ENCODE data around the gene TNFAIP8L3. TPM values are rescaled to one million over a fixed set of nuclear protein-coding genes. Genes with fewer than 3 reads are reported as not detected.

Gene TNFAIP8L3
- total RNA-seq, 1 experiment from 2014 or later = 0.20 TPM

GRCh38 chr15:51093488-51093838 is 1.2 kb downstream of the TNFAIP8L3 start:
- H3K4me1 ChIP-seq (replicated peaks; ENCODE audit: insufficient read depth) = no peaks in the 10 kb centered on the region
- H4K20me1 ChIP-seq (ENCODE audit: insufficient read depth) = no peaks in the 10 kb centered on the region
- no peaks in the 10 kb centered on the region for H3K9me2 ChIP-seq (ENCODE audit: insufficient read depth)
- H3F3A ChIP-seq (ENCODE audit: insufficient read depth, low read depth) = no peaks in the 10 kb centered on the region
- H3K27me3 ChIP-seq (ENCODE audit: insufficient read depth, low read depth) = peaks cover 27% of the 10 kb centered on the region
- no peak for TF ChIP-seq EZH2 (IDR thresholded peaks at IDR 0.05; ENCODE audit: low read depth)
- TF ChIP-seq, protein P1, sequence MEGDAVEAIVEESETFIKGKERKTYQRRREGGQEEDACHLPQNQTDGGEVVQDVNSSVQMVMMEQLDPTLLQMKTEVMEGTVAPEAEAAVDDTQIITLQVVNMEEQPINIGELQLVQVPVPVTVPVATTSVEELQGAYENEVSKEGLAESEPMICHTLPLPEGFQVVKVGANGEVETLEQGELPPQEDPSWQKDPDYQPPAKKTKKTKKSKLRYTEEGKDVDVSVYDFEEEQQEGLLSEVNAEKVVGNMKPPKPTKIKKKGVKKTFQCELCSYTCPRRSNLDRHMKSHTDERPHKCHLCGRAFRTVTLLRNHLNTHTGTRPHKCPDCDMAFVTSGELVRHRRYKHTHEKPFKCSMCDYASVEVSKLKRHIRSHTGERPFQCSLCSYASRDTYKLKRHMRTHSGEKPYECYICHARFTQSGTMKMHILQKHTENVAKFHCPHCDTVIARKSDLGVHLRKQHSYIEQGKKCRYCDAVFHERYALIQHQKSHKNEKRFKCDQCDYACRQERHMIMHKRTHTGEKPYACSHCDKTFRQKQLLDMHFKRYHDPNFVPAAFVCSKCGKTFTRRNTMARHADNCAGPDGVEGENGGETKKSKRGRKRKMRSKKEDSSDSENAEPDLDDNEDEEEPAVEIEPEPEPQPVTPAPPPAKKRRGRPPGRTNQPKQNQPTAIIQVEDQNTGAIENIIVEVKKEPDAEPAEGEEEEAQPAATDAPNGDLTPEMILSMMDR (conservative IDR thresholded peaks at IDR 0.05) = no peak
- no peak overlapping the region for H3K27ac ChIP-seq
- H3K36me3 ChIP-seq (ENCODE audit: low read depth) = no peaks in the 10 kb centered on the region
- POLR2A ChIA-PET (ENCODE audit: unreplicated experiment) = no interaction called here
- CTCF ChIA-PET = no interaction called here
- intact Hi-C loops (cut with micrococcal nuclease; ENCODE audit: unreplicated experiment) = no loop called here
- H2AFZ ChIP-seq = no peak overlapping the region
- DNase-seq = no peak
- H3K79me2 ChIP-seq (ENCODE audit: low read depth) = no peaks in the 10 kb centered on the region
- no peak overlapping the region for H3K4me2 ChIP-seq
- no TSS peak for BruUV-seq (replicated peaks)
- H3K9me3 ChIP-seq (ENCODE audit: insufficient read depth, low read depth) = no peaks in the 10 kb centered on the region
- no peak overlapping the region for H3K4me3 ChIP-seq

GRCh38 chr15:51092480-51093040 is 2.1 kb downstream of the TNFAIP8L3 start:
- Histone ChIP-seq H3K4me2 (no peak overlapping the region), H3K9me3 (ENCODE audit: insufficient read depth, low read depth) (no peaks in the 10 kb centered on the region), H3K9me2 (ENCODE audit: insufficient read depth) (no peaks in the 10 kb centered on the region), H3K27me3 (ENCODE audit: insufficient read depth, low read depth) (peaks cover 24% of the 10 kb centered on the region), H3K36me3 (ENCODE audit: low read depth) (no peaks in the 10 kb centered on the region), H2AFZ (no peak overlapping the region), H3K4me3 (no peak overlapping the region), H3K27ac (no peak overlapping the region), H3F3A (ENCODE audit: insufficient read depth, low read depth) (no peaks in the 10 kb centered on the region), H4K20me1 (ENCODE audit: insufficient read depth) (no peaks in the 10 kb centered on the region), H3K4me1 (replicated peaks; ENCODE audit: insufficient read depth) (no peaks in the 10 kb centered on the region), H3K79me2 (ENCODE audit: low read depth) (no peaks in the 10 kb centered on the region)
- BruUV-seq (replicated peaks) = no TSS peak
- no peak for DNase-seq
- POLR2A ChIA-PET (ENCODE audit: unreplicated experiment) = no interaction called here
- intact Hi-C loops (cut with micrococcal nuclease; ENCODE audit: unreplicated experiment) = no loop called here
- CTCF ChIA-PET = no interaction called here
- TF ChIP-seq, protein P1 (conservative IDR thresholded peaks at IDR 0.05) = no peak
- no peak for TF ChIP-seq EZH2 (IDR thresholded peaks at IDR 0.05; ENCODE audit: low read depth)

DNA sequence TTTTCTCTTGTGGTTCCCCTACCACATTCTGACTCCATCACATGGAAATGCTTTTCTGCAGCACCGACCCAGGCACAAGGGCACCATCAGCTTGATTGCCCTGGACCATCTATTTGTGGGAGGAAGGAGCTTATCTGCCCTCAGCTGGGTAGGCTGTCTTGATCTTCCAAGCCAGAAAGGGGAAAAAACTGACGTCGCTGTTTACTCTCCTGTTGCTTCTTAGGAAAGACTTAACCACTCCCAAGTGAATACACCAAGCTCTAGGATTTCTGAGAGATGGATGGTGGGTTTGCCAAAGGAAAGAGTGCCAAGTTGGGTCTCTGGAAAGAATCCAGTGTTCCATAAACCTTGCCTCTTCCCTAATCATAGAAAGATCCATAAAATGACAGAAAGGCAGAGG is 4.0 kb downstream of the TNFAIP8L3 start:
- H3K9me2 ChIP-seq (ENCODE audit: insufficient read depth) = no peaks in the 10 kb centered on the region
- DNase-seq = no peak
- no peak overlapping the region for H2AFZ ChIP-seq
- no peaks in the 10 kb centered on the region for H3K4me1 ChIP-seq (replicated peaks; ENCODE audit: insufficient read depth)
- H3K27ac ChIP-seq = no peak overlapping the region
- no peaks in the 10 kb centered on the region for H3F3A ChIP-seq (ENCODE audit: insufficient read depth, low read depth)
- H3K79me2 ChIP-seq (ENCODE audit: low read depth) = no peaks in the 10 kb centered on the region
- H3K4me2 ChIP-seq = no peak overlapping the region
- H4K20me1 ChIP-seq (ENCODE audit: insufficient read depth) = no peaks in the 10 kb centered on the region
- ChIA-PET CTCF (no interaction called here), POLR2A (ENCODE audit: unreplicated experiment) (no interaction called here)
- no peaks in the 10 kb centered on the region for H3K36me3 ChIP-seq (ENCODE audit: low read depth)
- H3K4me3 ChIP-seq = no peak overlapping the region
- TF ChIP-seq, protein P1 (conservative IDR thresholded peaks at IDR 0.05) = no peak
- TF ChIP-seq EZH2 (IDR thresholded peaks at IDR 0.05; ENCODE audit: low read depth) = no peak
- peaks cover 11% of the 10 kb centered on the region for H3K27me3 ChIP-seq (ENCODE audit: insufficient read depth, low read depth)
- intact Hi-C loops (cut with micrococcal nuclease; ENCODE audit: unreplicated experiment) = no loop called here
- H3K9me3 ChIP-seq (ENCODE audit: insufficient read depth, low read depth) = no peaks in the 10 kb centered on the region
- no TSS peak for BruUV-seq (replicated peaks)
